ENCODE measurements around the gene WWC2. TPM values are rescaled to one million over a fixed set of nuclear protein-coding genes. Genes with fewer than 3 reads are reported as not detected.
"Not testable (repeated sequence)": the region's sequence is repeated elsewhere in the genome, so short reads cannot be mapped to it uniquely, and the experiment has no call there.

WWC2 gene
- total RNA-seq, 2 donors from 2014 or later, result 24.8 to 25.8 TPM

DNA sequence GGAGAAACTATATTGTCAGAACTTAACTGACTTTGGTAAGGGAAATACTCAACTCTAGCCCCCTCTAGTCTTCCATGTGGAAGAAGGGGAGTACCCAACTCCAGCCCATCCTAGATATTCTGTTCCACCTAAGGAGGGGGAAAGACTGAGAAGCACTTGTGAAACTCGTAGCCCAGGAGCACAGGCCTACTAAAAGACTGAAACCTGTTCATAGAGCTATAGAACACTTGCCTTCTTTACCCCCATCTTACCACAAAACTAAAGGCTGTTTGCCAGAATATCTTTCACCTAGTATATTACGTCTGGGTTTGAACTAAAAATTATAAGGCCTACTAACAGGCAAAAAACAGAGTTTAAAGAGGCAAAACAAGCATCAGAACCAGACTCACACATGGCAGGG, 205.5 kb downstream of the WWC2 start:
- intact Hi-C loops (cut with DNase I), result no loop called here
- DNase-seq (ENCODE audit: low spot score), result no peak

DNA sequence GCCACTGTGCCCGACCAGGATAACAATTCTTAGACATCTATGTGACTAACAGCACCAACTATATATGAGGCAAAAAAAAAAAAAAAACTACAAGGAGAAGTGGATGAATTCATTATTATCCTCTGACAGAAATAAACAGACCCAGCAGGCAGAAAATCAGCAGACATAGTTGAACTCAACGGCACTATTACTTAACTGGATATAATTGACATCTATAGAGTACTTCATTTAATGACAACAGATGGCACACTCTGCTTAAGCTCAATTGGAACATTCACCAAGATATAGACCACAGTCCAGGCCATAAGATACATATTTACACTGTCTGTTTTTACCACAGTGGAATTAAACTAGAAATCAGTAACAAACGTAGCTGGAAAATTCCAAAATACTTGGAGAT, 207.8 kb downstream of the WWC2 start:
- no peak for DNase-seq (ENCODE audit: low spot score)
- intact Hi-C loops (cut with DNase I), result loop anchor here in 1 of 2 donors (1.0 kb wide), 1 partner anchor 14 kb away; no protein-coding TSS in a partner anchor

GRCh38 chr4:183312841-183313240, 213.8 kb downstream of the WWC2 start:
- no peak for DNase-seq (ENCODE audit: low spot score)
- intact Hi-C loops (cut with DNase I), result no loop called here

- intact Hi-C loops (cut with DNase I), result no loop called here
Measured at GRCh38 chr4:183314336-183314735, 215.3 kb downstream of the WWC2 start.

GRCh38 chr4:183314806-183315205, 215.7 kb downstream of the WWC2 start:
- DNase-seq (ENCODE audit: low spot score), result no peak
- intact Hi-C loops (cut with DNase I), result loop anchor here in 1 of 2 donors (1.0 kb wide), 1 partner anchor 28 kb away; no protein-coding TSS in a partner anchor

More at GRCh38 chr4:183314336-183314735, 215.3 kb downstream of the WWC2 start:
- peak; percentile 64 for DNase-seq (ENCODE audit: low spot score)

- peak; percentile 66 for DNase-seq (ENCODE audit: low spot score)
- intact Hi-C loops (cut with DNase I), result no loop called here
Measured at GRCh38 chr4:183318656-183319055, 219.6 kb downstream of the WWC2 start.

GRCh38 chr4:183320211-183321059, 221.4 kb downstream of the WWC2 start, which contains the start of gene CLDN22:
Gene CLDN22 (minus strand): TSS chr4:183320276. CDS start chr4:183320218, 58 bp downstream.
- intact Hi-C loops (cut with DNase I), result loop anchor here in 1 of 2 donors (1.0 kb wide), 1 partner anchor 14 kb away; no protein-coding TSS in a partner anchor
- no peak for DNase-seq (ENCODE audit: low spot score)

DNA sequence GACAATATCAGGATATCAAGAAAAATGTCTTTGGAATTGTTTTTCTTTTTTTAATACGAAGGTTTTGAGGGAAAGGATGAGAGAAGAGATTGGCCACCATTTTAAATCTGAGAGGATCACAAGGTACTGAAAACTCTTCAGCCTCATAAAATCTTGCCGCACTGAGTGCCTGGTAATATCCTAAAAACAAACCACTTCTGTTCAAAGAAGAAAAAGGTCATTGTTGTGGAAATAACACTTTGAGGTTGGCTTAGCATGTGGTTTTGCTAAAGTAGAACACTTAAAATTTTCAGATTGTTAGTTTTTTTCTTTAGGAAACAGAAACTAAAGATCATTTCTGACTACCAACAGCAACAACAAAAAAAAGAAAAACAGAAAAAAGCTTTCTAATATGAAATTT, 222.0 kb downstream of the WWC2 start:
- DNase-seq (ENCODE audit: low spot score), result no peak
- intact Hi-C loops (cut with DNase I), result loop anchor here in 1 of 2 donors (1.0 kb wide), 1 partner anchor 15 kb away; no protein-coding TSS in a partner anchor

DNA sequence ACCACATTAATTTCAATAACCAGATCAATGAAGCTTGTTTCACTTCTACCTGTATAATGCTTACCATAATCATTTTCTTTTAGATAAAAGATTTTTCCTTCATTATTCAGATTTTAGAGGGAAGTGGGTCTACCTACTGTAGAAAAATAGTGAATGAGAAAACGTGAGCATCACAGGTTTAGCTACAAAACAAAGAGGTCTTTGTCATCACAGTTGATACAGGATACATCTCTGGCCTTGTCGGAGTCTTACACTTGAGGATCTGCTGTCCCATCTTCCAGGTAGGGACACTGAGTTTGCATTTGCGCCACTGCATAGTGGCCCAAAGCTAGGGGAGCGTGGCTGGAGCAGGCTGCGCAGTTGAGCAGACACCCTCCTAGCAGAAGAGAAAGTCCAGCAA, 222.5 kb downstream of the WWC2 start:
- DNase-seq (ENCODE audit: low spot score), result no peak
- intact Hi-C loops (cut with DNase I), result loop anchor here in 1 of 2 donors (1.0 kb wide), 1 partner anchor 15 kb away; no protein-coding TSS in a partner anchor

GRCh38 chr4:183322326-183322725, 223.3 kb downstream of the WWC2 start, which contains the start of gene CLDN24:
Gene CLDN24 (minus strand): TSS chr4:183322426. CDS start chr4:183322426, 0 bp downstream.
- intact Hi-C loops (cut with DNase I), result no loop called here

GRCh38 chr4:183323295-183323694, 224.2 kb downstream of the WWC2 start:
- intact Hi-C loops (cut with DNase I), result no loop called here
- DNase-seq (ENCODE audit: low spot score), result peak; percentile 40

More at GRCh38 chr4:183322326-183322725, 223.3 kb downstream of the WWC2 start, which contains the start of gene CLDN24:
- no peak for DNase-seq (ENCODE audit: low spot score)

DNA sequence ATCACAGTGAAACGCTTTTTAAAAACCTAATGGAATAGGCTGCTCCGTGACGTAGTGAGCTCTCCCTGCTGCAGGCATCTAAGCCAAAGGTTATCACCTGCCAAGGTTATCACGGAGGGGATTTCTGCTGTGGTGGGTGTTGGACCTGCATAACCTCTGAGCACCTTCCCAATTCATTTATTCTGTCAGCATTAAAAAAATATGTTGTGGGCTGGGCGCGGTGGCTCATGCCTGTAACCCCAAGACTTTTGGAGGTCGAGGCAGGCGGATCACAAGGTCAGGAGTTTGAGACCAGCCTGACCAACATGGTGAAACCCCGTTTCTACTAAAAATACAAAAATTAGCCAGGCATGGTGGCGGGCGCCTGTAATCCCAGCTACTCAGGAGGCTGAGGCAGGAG, 225.0 kb downstream of the WWC2 start:
- DNase-seq (ENCODE audit: low spot score), result peak; percentile 61
- intact Hi-C loops (cut with DNase I), result not testable (repeated sequence)

GRCh38 chr4:183324619-183325018, 225.6 kb downstream of the WWC2 start:
- DNase-seq (ENCODE audit: low spot score), result peak; percentile 78
- intact Hi-C loops (cut with DNase I), result no loop called here

DNA sequence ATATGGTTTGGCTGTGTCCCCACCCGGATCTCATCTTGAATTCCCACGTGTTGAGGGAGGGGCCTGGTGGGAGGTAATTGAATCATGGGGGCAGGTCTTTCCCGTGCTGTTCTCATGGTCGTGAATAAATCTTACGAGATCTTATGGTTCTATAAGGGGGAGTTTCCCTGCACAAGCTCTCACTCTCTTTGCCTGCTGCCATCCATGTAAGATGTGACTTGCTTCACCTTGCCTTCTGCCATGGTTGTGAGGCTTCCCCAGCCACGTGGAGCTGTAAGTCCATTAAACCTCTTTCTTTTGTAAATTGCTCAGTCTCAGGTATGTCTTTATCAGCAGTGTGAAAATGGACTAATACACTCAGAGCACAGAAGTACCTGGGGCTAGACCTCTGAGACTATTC, 227.3 kb downstream of the WWC2 start:
- intact Hi-C loops (cut with DNase I), result not testable (repeated sequence)
- DNase-seq (ENCODE audit: low spot score), result peak; percentile 6

- intact Hi-C loops (cut with DNase I), result no loop called here
- DNase-seq (ENCODE audit: low spot score), result peak; percentile 23
Measured at GRCh38 chr4:183326853-183327252, 227.8 kb downstream of the WWC2 start.

GRCh38 chr4:183327827-183328226, 228.8 kb downstream of the WWC2 start:
- intact Hi-C loops (cut with DNase I), result no loop called here

GRCh38 chr4:183328832-183329231, 229.8 kb downstream of the WWC2 start:
- intact Hi-C loops (cut with DNase I), result no loop called here
- DNase-seq (ENCODE audit: low spot score), result no peak

More at GRCh38 chr4:183327827-183328226, 228.8 kb downstream of the WWC2 start:
- DNase-seq (ENCODE audit: low spot score), result peak; percentile 34

- DNase-seq (ENCODE audit: low spot score), result no peak
- intact Hi-C loops (cut with DNase I), result no loop called here
Measured at GRCh38 chr4:183329244-183329643, 230.2 kb downstream of the WWC2 start.

DNA sequence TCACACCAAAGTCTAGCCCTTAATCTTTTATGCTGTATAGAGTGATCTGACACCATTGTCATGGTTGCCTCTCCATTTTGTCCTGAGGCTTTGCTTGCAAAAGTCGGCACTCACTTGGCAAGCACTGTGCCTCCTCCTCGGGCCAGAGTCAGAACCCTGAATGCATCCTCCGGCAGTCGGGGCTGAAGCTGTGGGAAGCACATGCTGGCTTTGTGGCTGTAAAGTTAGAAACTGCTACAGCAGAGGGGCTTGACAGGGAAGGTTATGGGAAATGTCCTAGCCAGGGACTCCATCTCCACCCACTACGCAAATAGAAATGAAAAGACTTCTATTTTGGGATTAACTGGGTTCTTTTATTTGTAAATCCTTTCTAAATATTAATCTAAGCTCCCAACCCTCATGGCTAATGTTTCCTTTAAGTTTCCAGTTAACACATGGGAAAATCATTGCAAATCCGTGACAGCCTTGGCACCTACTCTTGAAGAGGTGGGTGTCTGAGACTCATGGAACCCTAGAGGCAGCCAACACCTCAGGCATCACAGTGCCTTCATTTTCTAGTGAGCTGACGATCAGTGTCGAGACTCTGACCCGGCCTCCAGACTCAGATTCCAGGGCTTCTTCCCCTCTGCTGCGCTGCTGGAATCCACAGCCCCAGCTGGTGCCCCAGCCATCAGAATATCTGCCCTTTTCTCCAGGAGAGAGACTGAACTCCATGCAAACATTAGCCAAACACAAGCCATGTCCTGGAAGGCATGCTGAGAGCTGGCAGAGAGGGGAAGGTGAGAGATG, 231.1 kb downstream of the WWC2 start:
- DNase-seq (ENCODE audit: low spot score), result peak; percentile 31
- intact Hi-C loops (cut with DNase I), result no loop called here

DNA sequence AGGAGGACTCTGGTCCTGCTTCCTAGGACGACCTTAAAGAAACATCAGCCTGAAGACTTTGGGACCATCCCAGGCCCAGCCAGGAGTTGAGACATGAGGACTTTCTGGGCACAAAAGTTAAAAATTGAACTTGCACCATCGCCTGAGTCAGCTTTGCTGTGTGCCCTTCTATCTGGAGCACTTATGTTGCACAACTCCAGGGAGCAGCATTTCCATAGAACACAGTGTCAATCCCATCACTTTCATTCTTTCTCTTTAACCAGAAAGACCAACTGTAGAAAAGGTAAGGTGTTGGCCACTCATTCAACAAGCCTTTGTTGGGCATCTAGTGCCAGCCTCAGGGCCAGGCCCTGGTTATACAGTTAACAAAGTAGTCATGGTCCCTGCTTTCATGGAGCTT, 231.8 kb downstream of the WWC2 start:
- DNase-seq (ENCODE audit: low spot score), result no peak
- intact Hi-C loops (cut with DNase I), result no loop called here
